Endothelial cell of umbilical vein (primary cell): ENCODE data around the gene CILP.

Source experiments
- CTCF ChIP-seq, 2 donors: IDR thresholded peaks; 1 replicate in 1 of 2; 2 replicates in 1 of 2; pipeline ENCODE4 v1.5.1; 2011; ENCODE audit warnings: low read length in 2 of 2, mild to moderate bottlenecking in 2 of 2, moderate library complexity in 2 of 2, control low read depth in 1 of 2, inconsistent platforms in 1 of 2, low read depth in 1 of 2; ENCODE audit not compliant: insufficient read depth in 1 of 2; ENCODE audit errors: extremely low read depth in 1 of 2
- EZH2 ChIP-seq: IDR thresholded peaks from 2 replicates; pipeline ENCODE4 v1.6.1; 2012; ENCODE audit warnings: borderline replicate concordance, low read depth, mild to moderate bottlenecking, moderate library complexity, low read length, inconsistent platforms; ENCODE audit not compliant: severe bottlenecking
- GATA2 ChIP-seq: IDR thresholded peaks from 2 replicates; pipeline ENCODE4 v1.7.0; 2011; ENCODE audit warnings: low read depth, mild to moderate bottlenecking, moderate library complexity, mixed read lengths, low read length; ENCODE audit not compliant: insufficient read length, insufficient read depth
- JUN ChIP-seq: IDR thresholded peaks from 2 replicates; pipeline ENCODE4 v1.6.1; 2011; ENCODE audit warnings: borderline replicate concordance, low read depth; ENCODE audit not compliant: insufficient read length, insufficient read depth
- MAX ChIP-seq: IDR thresholded peaks from 2 replicates; pipeline ENCODE4 v1.6.1; 2011; ENCODE audit not compliant: insufficient read depth, insufficient read length
- POLR2A ChIP-seq: IDR thresholded peaks from 2 replicates; pipeline ENCODE4 v1.6.1; 2012; ENCODE audit warnings: low read depth, mild to moderate bottlenecking, control low read depth, low read length
- POLR2AphosphoS5 ChIP-seq: IDR thresholded peaks from 2 replicates; pipeline ENCODE4 v1.6.1; 2012; ENCODE audit warnings: low read depth, mild to moderate bottlenecking, control low read depth, low read length, moderate library complexity; ENCODE audit not compliant: insufficient read depth

DNA sequence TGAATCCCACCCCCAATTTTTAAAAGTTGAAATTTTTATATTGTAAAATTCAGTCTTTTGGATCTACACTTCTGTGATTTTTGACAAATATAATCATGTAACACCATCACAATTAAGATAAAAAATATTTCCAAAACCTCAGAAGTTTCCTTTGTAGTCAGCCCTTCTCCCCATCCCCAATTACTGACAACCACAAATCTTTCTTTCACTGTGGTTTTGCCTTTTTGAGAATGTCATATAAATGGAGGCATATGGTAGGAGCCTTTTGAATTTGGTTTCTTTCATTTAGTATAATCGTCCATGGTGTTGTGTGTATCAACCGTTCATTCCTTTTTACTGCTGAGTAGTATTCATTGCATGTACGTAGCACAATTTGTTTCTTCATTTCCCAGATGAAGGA is 7.9 kb upstream of the CILP start:
- TF ChIP-seq CTCF (IDR thresholded peaks at IDR 0.05; ENCODE audit: extremely low read depth in 1 of 2, insufficient read depth in 1 of 2, low read depth in 1 of 2, low read length in 2 of 2) (no peak), POLR2A (no peak), EZH2 (no peak), POLR2AphosphoS5 (no peak), MAX (no peak), GATA2 (no peak), JUN (no peak)
